ENCODE measurements around the gene NRDE2. TPM values are rescaled to one million over a fixed set of nuclear protein-coding genes. Genes with fewer than 3 reads are reported as not detected.

NRDE2 gene
- 10.5 TPM for total RNA-seq
- long read RNA-seq, full-length matches to known transcripts: 6 of 11 reads
- long read RNA-seq, partial matches to known transcripts: 3 of 11 reads
- long read RNA-seq, other reads (novel, unspliced or antisense): 2 of 11 reads

- peaks cover 16% of the 10 kb centered on the region for H3K27me3 ChIP-seq (ENCODE audit: low read depth)
- H3K4me3 ChIP-seq: peak within 1 kb of the TSS; percentile 73
- peak; percentile 100 for DNase-seq
- no peaks in the 10 kb centered on the region for H3K36me3 ChIP-seq
- peak within 1 kb of the TSS; percentile 91 for H3K27ac ChIP-seq (replicated peaks)
- intact Hi-C loops (cut with micrococcal nuclease): no loop called here
- TF ChIP-seq CTCF (IDR thresholded peaks at IDR 0.05; ENCODE audit: borderline replicate concordance): no peak
- no peaks in the 10 kb centered on the region for H3K9me3 ChIP-seq (replicated peaks)
- H3K4me1 ChIP-seq: peaks cover 18% of the 10 kb centered on the region
Measured at GRCh38 chr14:90331497-90332270, at the start of gene NRDE2. NRDE2 (minus strand) TSS chr14:90331941; CDS start chr14:90331904, 37 bp downstream.

- Histone ChIP-seq H3K9me3 (replicated peaks) (no peaks in the 10 kb centered on the region), H3K27me3 (ENCODE audit: low read depth) (no peaks in the 10 kb centered on the region), H3K4me3 (peak overlapping the region; percentile 79), H3K27ac (replicated peaks) (peak overlapping the region; percentile 100), H3K36me3 (no peaks in the 10 kb centered on the region), H3K4me1 (peaks cover 42% of the 10 kb centered on the region)
- TF ChIP-seq CTCF (IDR thresholded peaks at IDR 0.05; ENCODE audit: borderline replicate concordance): peak; percentile 24
- intact Hi-C loops (cut with micrococcal nuclease): no loop called here
- no peak for DNase-seq
Measured at GRCh38 chr14:90381011-90381786, 49.5 kb upstream of the NRDE2 start.

GRCh38 chr14:90379106-90379505 is 47.4 kb upstream of the NRDE2 start:
- TF ChIP-seq CTCF (IDR thresholded peaks at IDR 0.05; ENCODE audit: borderline replicate concordance): no peak
- Histone ChIP-seq H3K36me3 (no peaks in the 10 kb centered on the region), H3K4me1 (peaks cover 30% of the 10 kb centered on the region)

GRCh38 chr14:90378249-90378648 is 46.5 kb upstream of the NRDE2 start:
- H3K27ac ChIP-seq (replicated peaks): no peak overlapping the region
- intact Hi-C loops (cut with micrococcal nuclease): no loop called here
- H3K27me3 ChIP-seq (ENCODE audit: low read depth): no peaks in the 10 kb centered on the region
- TF ChIP-seq CTCF (IDR thresholded peaks at IDR 0.05; ENCODE audit: borderline replicate concordance): no peak
- H3K4me3 ChIP-seq: no peak overlapping the region
- H3K9me3 ChIP-seq (replicated peaks): no peaks in the 10 kb centered on the region
- H3K4me1 ChIP-seq: peaks cover 23% of the 10 kb centered on the region
- H3K36me3 ChIP-seq: no peaks in the 10 kb centered on the region
- DNase-seq: no peak

More at GRCh38 chr14:90379106-90379505, 47.4 kb upstream of the NRDE2 start:
- Histone ChIP-seq H3K9me3 (replicated peaks) (no peaks in the 10 kb centered on the region), H3K27me3 (ENCODE audit: low read depth) (no peaks in the 10 kb centered on the region), H3K4me3 (no peak overlapping the region), H3K27ac (replicated peaks) (no peak overlapping the region)
- DNase-seq: no peak
- intact Hi-C loops (cut with micrococcal nuclease): no loop called here

GRCh38 chr14:90375934-90376333 is 44.2 kb upstream of the NRDE2 start:
- Histone ChIP-seq H3K27me3 (ENCODE audit: low read depth) (no peaks in the 10 kb centered on the region), H3K36me3 (no peaks in the 10 kb centered on the region), H3K9me3 (replicated peaks) (no peaks in the 10 kb centered on the region), H3K27ac (replicated peaks) (no peak overlapping the region), H3K4me1 (peaks cover 3% of the 10 kb centered on the region), H3K4me3 (no peak overlapping the region)
- TF ChIP-seq CTCF (IDR thresholded peaks at IDR 0.05; ENCODE audit: borderline replicate concordance): no peak
- intact Hi-C loops (cut with micrococcal nuclease): no loop called here
- no peak for DNase-seq
